Measurements from ENCODE around the gene ADCY4.

ADCY4 gene

DNA sequence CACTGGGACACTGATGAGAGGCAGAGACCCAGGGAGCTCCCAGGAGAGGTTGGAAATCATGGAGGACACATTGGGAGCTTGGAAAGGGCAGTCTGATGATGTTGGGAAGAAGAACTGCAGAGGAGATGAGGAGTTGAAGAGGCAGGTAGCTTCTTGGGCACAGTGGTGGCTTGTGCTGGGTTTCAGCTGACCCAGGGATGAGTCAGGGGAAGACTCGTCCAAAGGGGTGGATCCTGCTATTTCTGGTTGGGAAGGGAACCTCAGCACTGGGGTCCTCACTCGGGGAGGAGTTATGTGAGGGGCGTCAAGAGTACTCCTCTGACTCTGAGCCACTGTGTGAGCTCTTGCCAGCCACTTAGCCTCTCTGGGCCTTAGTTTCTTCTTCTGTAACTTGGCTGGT is 11.5 kb downstream of the ADCY4 start:
- no peak for DNase-seq (ENCODE audit: low read depth in 1 of 2, low spot score in 1 of 2)
- H3K4me3 ChIP-seq (replicated peaks; ENCODE audit: insufficient read depth, low read length) = no peak overlapping the region

GRCh38 chr14:24322672-24323071 is 12.2 kb downstream of the ADCY4 start:
- Histone ChIP-seq H3K27me3 (ENCODE audit: insufficient read depth, poor library complexity, severe bottlenecking) (no peaks in the 10 kb centered on the region), H3K4me3 (replicated peaks; ENCODE audit: insufficient read depth, low read length) (no peak overlapping the region), H3K27ac (replicated peaks) (no peak overlapping the region)
- no peak for DNase-seq (ENCODE audit: low read depth in 1 of 2, low spot score in 1 of 2)
- TF ChIP-seq REST (IDR thresholded peaks at IDR 0.05; ENCODE audit: insufficient replicate concordance, low read depth) (no peak), CTCF (IDR thresholded peaks at IDR 0.05; ENCODE audit: insufficient read depth, low read length) (no peak), GABPA (IDR thresholded peaks at IDR 0.05; ENCODE audit: low read depth) (no peak), SPI1 (IDR thresholded peaks at IDR 0.05; ENCODE audit: borderline replicate concordance, low read depth) (no peak), POLR2AphosphoS5 (IDR thresholded peaks at IDR 0.05; ENCODE audit: low read depth) (no peak)

More for the DNA sequence above, 11.5 kb downstream of the ADCY4 start:
- TF ChIP-seq REST (IDR thresholded peaks at IDR 0.05; ENCODE audit: insufficient replicate concordance, low read depth) (no peak), CTCF (IDR thresholded peaks at IDR 0.05; ENCODE audit: insufficient read depth, low read length) (no peak), SPI1 (IDR thresholded peaks at IDR 0.05; ENCODE audit: borderline replicate concordance, low read depth) (no peak), GABPA (IDR thresholded peaks at IDR 0.05; ENCODE audit: low read depth) (no peak), POLR2AphosphoS5 (IDR thresholded peaks at IDR 0.05; ENCODE audit: low read depth) (no peak)
- no peak overlapping the region for H3K27ac ChIP-seq (replicated peaks)
- H3K27me3 ChIP-seq (ENCODE audit: insufficient read depth, poor library complexity, severe bottlenecking) = no peaks in the 10 kb centered on the region

GRCh38 chr14:24321212-24321975 is 13.5 kb downstream of the ADCY4 start:
- TF ChIP-seq GABPA (IDR thresholded peaks at IDR 0.05; ENCODE audit: low read depth) = no peak
- no peak for TF ChIP-seq SPI1 (IDR thresholded peaks at IDR 0.05; ENCODE audit: borderline replicate concordance, low read depth)
- no peak for TF ChIP-seq REST (IDR thresholded peaks at IDR 0.05; ENCODE audit: insufficient replicate concordance, low read depth)
- TF ChIP-seq CTCF (IDR thresholded peaks at IDR 0.05; ENCODE audit: insufficient read depth, low read length) = no peak
- no peak for TF ChIP-seq POLR2AphosphoS5 (IDR thresholded peaks at IDR 0.05; ENCODE audit: low read depth)
- no peak overlapping the region for H3K27ac ChIP-seq (replicated peaks)
- DNase-seq (ENCODE audit: low read depth in 1 of 2, low spot score in 1 of 2) = no peak
- no peak overlapping the region for H3K4me3 ChIP-seq (replicated peaks; ENCODE audit: insufficient read depth, low read length)
- no peaks in the 10 kb centered on the region for H3K27me3 ChIP-seq (ENCODE audit: insufficient read depth, poor library complexity, severe bottlenecking)

Data from HL-60 (cell line).